ENCODE results near the gene KRTAP4-2. TPM values are rescaled to one million over a fixed set of nuclear protein-coding genes. Genes with fewer than 3 reads are reported as not detected.

KRTAP4-2 gene
- total and polyA plus RNA-seq, 2 donors from 2014 or later: not detected

Other genes starting within 250 kb of the KRTAP4-2 start
Only the 30 nearest of the 41 such genes appear.
- gene KRTAP1-5, start 151.0 kb downstream of the KRTAP4-2 start, total RNA-seq: not detected
- not detected for gene KRTAP1-5, start 151.0 kb downstream of the KRTAP4-2 start, polyA plus RNA-seq (ENCODE audit: insufficient read depth, low read depth, low replicate concordance)
- not detected for gene KRTAP1-4, start 148.0 kb downstream of the KRTAP4-2 start, total RNA-seq
- gene KRTAP1-4, start 148.0 kb downstream of the KRTAP4-2 start, polyA plus RNA-seq (ENCODE audit: insufficient read depth, low read depth, low replicate concordance): not detected
- gene KRTAP1-3, start 143.3 kb downstream of the KRTAP4-2 start, total RNA-seq: not detected
- gene KRTAP1-3, start 143.3 kb downstream of the KRTAP4-2 start, polyA plus RNA-seq (ENCODE audit: insufficient read depth, low read depth, low replicate concordance): not detected
- gene KRTAP1-1, start 136.8 kb downstream of the KRTAP4-2 start, total RNA-seq: not detected
- not detected for gene KRTAP1-1, start 136.8 kb downstream of the KRTAP4-2 start, polyA plus RNA-seq (ENCODE audit: insufficient read depth, low read depth, low replicate concordance)
- gene KRTAP2-1, start 130.9 kb downstream of the KRTAP4-2 start, total RNA-seq: not detected
- not detected for gene KRTAP2-1, start 130.9 kb downstream of the KRTAP4-2 start, polyA plus RNA-seq (ENCODE audit: insufficient read depth, low read depth, low replicate concordance)
- gene KRTAP2-2, start 123.0 kb downstream of the KRTAP4-2 start, total RNA-seq: not detected
- not detected for gene KRTAP2-2, start 123.0 kb downstream of the KRTAP4-2 start, polyA plus RNA-seq (ENCODE audit: insufficient read depth, low read depth, low replicate concordance)
- gene KRTAP2-3, start 118.1 kb downstream of the KRTAP4-2 start, total RNA-seq: 0.28 TPM
- gene KRTAP2-3, start 118.1 kb downstream of the KRTAP4-2 start, polyA plus RNA-seq (ENCODE audit: insufficient read depth, low read depth, low replicate concordance): not detected
- not detected for gene KRTAP2-4, start 112.3 kb downstream of the KRTAP4-2 start, total RNA-seq
- gene KRTAP2-4, start 112.3 kb downstream of the KRTAP4-2 start, polyA plus RNA-seq (ENCODE audit: insufficient read depth, low read depth, low replicate concordance): not detected
- not detected for gene KRTAP4-7, start 94.1 kb downstream of the KRTAP4-2 start, total RNA-seq
- not detected for gene KRTAP4-7, start 94.1 kb downstream of the KRTAP4-2 start, polyA plus RNA-seq (ENCODE audit: insufficient read depth, low read depth, low replicate concordance)
- gene KRTAP4-8, start 80.1 kb downstream of the KRTAP4-2 start, total RNA-seq: not detected
- gene KRTAP4-8, start 80.1 kb downstream of the KRTAP4-2 start, polyA plus RNA-seq (ENCODE audit: insufficient read depth, low read depth, low replicate concordance): not detected
- not detected for gene KRTAP4-16, start 76.0 kb downstream of the KRTAP4-2 start, total RNA-seq
- gene KRTAP4-16, start 76.0 kb downstream of the KRTAP4-2 start, polyA plus RNA-seq (ENCODE audit: insufficient read depth, low read depth, low replicate concordance): not detected
- gene KRTAP4-9, start 72.8 kb downstream of the KRTAP4-2 start, total RNA-seq: not detected
- not detected for gene KRTAP4-9, start 72.8 kb downstream of the KRTAP4-2 start, polyA plus RNA-seq (ENCODE audit: insufficient read depth, low read depth, low replicate concordance)
- gene KRTAP4-11, start 59.8 kb downstream of the KRTAP4-2 start, total RNA-seq: not detected
- not detected for gene KRTAP4-11, start 59.8 kb downstream of the KRTAP4-2 start, polyA plus RNA-seq (ENCODE audit: insufficient read depth, low read depth, low replicate concordance)
- not detected for gene KRTAP4-12, start 54.0 kb downstream of the KRTAP4-2 start, total RNA-seq
- not detected for gene KRTAP4-12, start 54.0 kb downstream of the KRTAP4-2 start, polyA plus RNA-seq (ENCODE audit: insufficient read depth, low read depth, low replicate concordance)
- gene KRTAP4-6, start 37.7 kb downstream of the KRTAP4-2 start, total RNA-seq: not detected
- gene KRTAP4-6, start 37.7 kb downstream of the KRTAP4-2 start, polyA plus RNA-seq (ENCODE audit: insufficient read depth, low read depth, low replicate concordance): not detected
- not detected for gene KRTAP4-5, start 28.4 kb downstream of the KRTAP4-2 start, total RNA-seq
- gene KRTAP4-5, start 28.4 kb downstream of the KRTAP4-2 start, polyA plus RNA-seq (ENCODE audit: insufficient read depth, low read depth, low replicate concordance): not detected
- not detected for gene KRTAP4-4, start 17.5 kb downstream of the KRTAP4-2 start, total RNA-seq
- not detected for gene KRTAP4-4, start 17.5 kb downstream of the KRTAP4-2 start, polyA plus RNA-seq (ENCODE audit: insufficient read depth, low read depth, low replicate concordance)
- not detected for gene KRTAP4-3, start 10.0 kb downstream of the KRTAP4-2 start, total RNA-seq
- not detected for gene KRTAP4-3, start 10.0 kb downstream of the KRTAP4-2 start, polyA plus RNA-seq (ENCODE audit: insufficient read depth, low read depth, low replicate concordance)
- not detected for gene KRTAP4-1, start 6.7 kb upstream of the KRTAP4-2 start, total RNA-seq
- gene KRTAP4-1, start 6.7 kb upstream of the KRTAP4-2 start, polyA plus RNA-seq (ENCODE audit: insufficient read depth, low read depth, low replicate concordance): not detected
- not detected for gene KRTAP9-1, start 11.7 kb upstream of the KRTAP4-2 start, total RNA-seq
- not detected for gene KRTAP9-1, start 11.7 kb upstream of the KRTAP4-2 start, polyA plus RNA-seq (ENCODE audit: insufficient read depth, low read depth, low replicate concordance)
- not detected for gene KRTAP9-2, start 48.4 kb upstream of the KRTAP4-2 start, total RNA-seq
- gene KRTAP9-2, start 48.4 kb upstream of the KRTAP4-2 start, polyA plus RNA-seq (ENCODE audit: insufficient read depth, low read depth, low replicate concordance): not detected
- not detected for gene KRTAP9-3, start 54.2 kb upstream of the KRTAP4-2 start, total RNA-seq
- gene KRTAP9-3, start 54.2 kb upstream of the KRTAP4-2 start, polyA plus RNA-seq (ENCODE audit: insufficient read depth, low read depth, low replicate concordance): not detected
- not detected for gene KRTAP9-8, start 59.8 kb upstream of the KRTAP4-2 start, total RNA-seq
- gene KRTAP9-8, start 59.8 kb upstream of the KRTAP4-2 start, polyA plus RNA-seq (ENCODE audit: insufficient read depth, low read depth, low replicate concordance): not detected
- not detected for gene KRTAP9-4, start 71.5 kb upstream of the KRTAP4-2 start, total RNA-seq
- gene KRTAP9-4, start 71.5 kb upstream of the KRTAP4-2 start, polyA plus RNA-seq (ENCODE audit: insufficient read depth, low read depth, low replicate concordance): not detected
- not detected for gene KRTAP9-9, start 77.2 kb upstream of the KRTAP4-2 start, total RNA-seq
- gene KRTAP9-9, start 77.2 kb upstream of the KRTAP4-2 start, polyA plus RNA-seq (ENCODE audit: insufficient read depth, low read depth, low replicate concordance): not detected
- gene KRTAP9-6, start 87.2 kb upstream of the KRTAP4-2 start, total RNA-seq: not detected
- not detected for gene KRTAP9-6, start 87.2 kb upstream of the KRTAP4-2 start, polyA plus RNA-seq (ENCODE audit: insufficient read depth, low read depth, low replicate concordance)
- gene KRTAP9-7, start 97.5 kb upstream of the KRTAP4-2 start, total RNA-seq: not detected
- gene KRTAP9-7, start 97.5 kb upstream of the KRTAP4-2 start, polyA plus RNA-seq (ENCODE audit: insufficient read depth, low read depth, low replicate concordance): not detected
- not detected for gene KRTAP29-1, start 124.6 kb upstream of the KRTAP4-2 start, total RNA-seq
- not detected for gene KRTAP29-1, start 124.6 kb upstream of the KRTAP4-2 start, polyA plus RNA-seq (ENCODE audit: insufficient read depth, low read depth, low replicate concordance)
- gene KRTAP16-1, start 131.1 kb upstream of the KRTAP4-2 start, total RNA-seq: not detected
- gene KRTAP16-1, start 131.1 kb upstream of the KRTAP4-2 start, polyA plus RNA-seq (ENCODE audit: insufficient read depth, low read depth, low replicate concordance): not detected
- gene KRTAP17-1, start 137.5 kb upstream of the KRTAP4-2 start, total RNA-seq: not detected
- gene KRTAP17-1, start 137.5 kb upstream of the KRTAP4-2 start, polyA plus RNA-seq (ENCODE audit: insufficient read depth, low read depth, low replicate concordance): not detected

All from kidney (tissue), 2 donors.